WTC11 (cell line): ENCODE results near the gene GNL2. TPM values are rescaled to one million over a fixed set of nuclear protein-coding genes. Genes with fewer than 3 reads are reported as not detected.

Experiments
- ATAC-seq: fragments of 200-7000 bp; cut with Tn5 transposase; 2 replicates; pipeline ENCODE4 v1.10.0; 2021; ENCODE audit warnings: mild to moderate bottlenecking, moderate library complexity
- CTCF ChIA-PET: fragments of 300-600 bp; sonication (Branson Sonifier 250); formaldehyde crosslinking; loops from one replicate; lab custom pipeline; 2021; ENCODE audit warnings: antibody characterized with exemption; lab: Charles Lee
- POLR2A ChIA-PET: fragments of 350-600 bp; sonication (Branson Sonifier 250); formaldehyde crosslinking; loops from one replicate; lab custom pipeline; 2021; ENCODE audit warnings: antibody characterized with exemption; lab: Charles Lee
- DNase-seq: peaks from one replicate; pipeline ENCODE4 v3.0.0; 2021; ENCODE audit warnings: low spot score
- H3K27ac Mint-ChIP-seq: 2 replicates; pipeline ENCODE4 v1.8.0; 2021; ENCODE audit warnings: mixed read lengths
- H3K27me3 Mint-ChIP-seq: 2 replicates; pipeline ENCODE4 v1.8.0; 2021; ENCODE audit warnings: low read depth, mild to moderate bottlenecking, moderate library complexity, mixed read lengths
- H3K36me3 Mint-ChIP-seq: 2 replicates; pipeline ENCODE4 v1.8.0; 2021; ENCODE audit warnings: mixed read lengths
- H3K4me1 Mint-ChIP-seq: 2 replicates; pipeline ENCODE4 v1.8.0; 2022; ENCODE audit warnings: mixed read lengths
- H3K4me3 Mint-ChIP-seq: 2 replicates; pipeline ENCODE4 v1.8.0; 2021; ENCODE audit warnings: mild to moderate bottlenecking, moderate library complexity, mixed read lengths
- H3K9me3 Mint-ChIP-seq: 2 replicates; pipeline ENCODE4 v1.8.0; 2021; ENCODE audit warnings: mixed read lengths
- ARID4B ChIP-seq: sonication (generic); formaldehyde crosslinking; IDR thresholded peaks from 2 replicates; pipeline ENCODE4 v1.8.0; 2023; ENCODE audit warnings: missing genetic modification reagents, mild to moderate bottlenecking, borderline replicate concordance
- ATF1 ChIP-seq: sonication (generic); formaldehyde crosslinking; IDR thresholded peaks from 2 replicates; pipeline ENCODE4 v1.8.1; 2023; ENCODE audit warnings: mild to moderate bottlenecking, moderate library complexity, missing genetic modification reagents
- EMX1 ChIP-seq: fragments of 250-450 bp; sonication (Bioruptor Pico); IDR thresholded peaks from 2 replicates; pipeline ENCODE4 v1.8.0; 2021; ENCODE audit warnings: mild to moderate bottlenecking
- GABPB1 ChIP-seq: sonication (generic); formaldehyde crosslinking; IDR thresholded peaks from 2 replicates; pipeline ENCODE4 v1.8.1; 2023; ENCODE audit warnings: mild to moderate bottlenecking, missing genetic modification reagents
- JUN ChIP-seq: sonication (generic); formaldehyde crosslinking; IDR thresholded peaks from 2 replicates; pipeline ENCODE4 v1.8.0; 2023; ENCODE audit warnings: mild to moderate bottlenecking, missing genetic modification reagents
- PRRX2 ChIP-seq: fragments of 250-450 bp; sonication (Bioruptor Pico); IDR thresholded peaks from 2 replicates; pipeline ENCODE4 v1.8.0; 2021; ENCODE audit warnings: mild to moderate bottlenecking
- RORB ChIP-seq: fragments of 250-450 bp; sonication (Bioruptor Pico); IDR thresholded peaks from 2 replicates; pipeline ENCODE4 v1.9.0; 2021; ENCODE audit warnings: mild to moderate bottlenecking
- USF1 ChIP-seq: sonication (generic); formaldehyde crosslinking; IDR thresholded peaks from 2 replicates; pipeline ENCODE4 v1.8.0; 2022; ENCODE audit warnings: mild to moderate bottlenecking, missing genetic modification reagents
- ZMAT4 ChIP-seq: fragments of 250-450 bp; sonication (Bioruptor Pico); IDR thresholded peaks from 2 replicates; pipeline ENCODE4 v1.9.0; 2021; ENCODE audit warnings: mild to moderate bottlenecking
- ZNF121 ChIP-seq: sonication (generic); formaldehyde crosslinking; IDR thresholded peaks from 2 replicates; pipeline ENCODE4 v1.8.0; 2023; ENCODE audit warnings: missing genetic modification reagents
- ZNF396 ChIP-seq: fragments of 250-450 bp; sonication (Bioruptor Pico); IDR thresholded peaks from 2 replicates; pipeline ENCODE4 v1.8.0; 2021; ENCODE audit warnings: mild to moderate bottlenecking, moderate library complexity, borderline replicate concordance
- ZNF423 ChIP-seq: fragments of 250-450 bp; sonication (Bioruptor Pico); IDR thresholded peaks from 2 replicates; pipeline ENCODE4 v2.1.2; 2022; ENCODE audit warnings: mild to moderate bottlenecking, moderate library complexity
- ZNF532 ChIP-seq: fragments of 250-450 bp; sonication (Bioruptor Pico); IDR thresholded peaks from 2 replicates; pipeline ENCODE4 v1.9.0; 2021; ENCODE audit warnings: mild to moderate bottlenecking, borderline replicate concordance
- ZNF671 ChIP-seq: fragments of 250-450 bp; sonication (Bioruptor Pico); IDR thresholded peaks from 2 replicates; pipeline ENCODE4 v1.8.0; 2021; ENCODE audit warnings: mild to moderate bottlenecking
- total RNA-seq: library from RNA; stranded (reverse); gene quantifications from 3 replicates; pipeline ENCODE4 v1.2.3, GENCODE V29; 2021
- TF ChIP-seq, protein P1 (sequence below): fragments of 250-450 bp; sonication (Bioruptor Pico); IDR thresholded peaks from 2 replicates; pipeline ENCODE4 v1.9.0; 2021; ENCODE audit warnings: mild to moderate bottlenecking
- TF ChIP-seq, protein P2 (sequence below): sonication (generic); formaldehyde crosslinking; IDR thresholded peaks from 2 replicates; pipeline ENCODE4 v1.8.1; 2022; ENCODE audit warnings: low read depth, mild to moderate bottlenecking, moderate library complexity, missing genetic modification reagents, borderline replicate concordance
- TF ChIP-seq, protein P3 (sequence below): fragments of 250-450 bp; sonication (Bioruptor Pico); IDR thresholded peaks from 2 replicates; pipeline ENCODE4 v2.1.2; 2022; ENCODE audit warnings: mild to moderate bottlenecking, moderate library complexity

The GNL2 gene
- total RNA-seq, 1 experiment from 2014 or later = 92.8 TPM

GRCh38 chr1:37606481-37607263 is 10.9 kb upstream of the GNL2 start (continued):
- TF ChIP-seq, protein P1, sequence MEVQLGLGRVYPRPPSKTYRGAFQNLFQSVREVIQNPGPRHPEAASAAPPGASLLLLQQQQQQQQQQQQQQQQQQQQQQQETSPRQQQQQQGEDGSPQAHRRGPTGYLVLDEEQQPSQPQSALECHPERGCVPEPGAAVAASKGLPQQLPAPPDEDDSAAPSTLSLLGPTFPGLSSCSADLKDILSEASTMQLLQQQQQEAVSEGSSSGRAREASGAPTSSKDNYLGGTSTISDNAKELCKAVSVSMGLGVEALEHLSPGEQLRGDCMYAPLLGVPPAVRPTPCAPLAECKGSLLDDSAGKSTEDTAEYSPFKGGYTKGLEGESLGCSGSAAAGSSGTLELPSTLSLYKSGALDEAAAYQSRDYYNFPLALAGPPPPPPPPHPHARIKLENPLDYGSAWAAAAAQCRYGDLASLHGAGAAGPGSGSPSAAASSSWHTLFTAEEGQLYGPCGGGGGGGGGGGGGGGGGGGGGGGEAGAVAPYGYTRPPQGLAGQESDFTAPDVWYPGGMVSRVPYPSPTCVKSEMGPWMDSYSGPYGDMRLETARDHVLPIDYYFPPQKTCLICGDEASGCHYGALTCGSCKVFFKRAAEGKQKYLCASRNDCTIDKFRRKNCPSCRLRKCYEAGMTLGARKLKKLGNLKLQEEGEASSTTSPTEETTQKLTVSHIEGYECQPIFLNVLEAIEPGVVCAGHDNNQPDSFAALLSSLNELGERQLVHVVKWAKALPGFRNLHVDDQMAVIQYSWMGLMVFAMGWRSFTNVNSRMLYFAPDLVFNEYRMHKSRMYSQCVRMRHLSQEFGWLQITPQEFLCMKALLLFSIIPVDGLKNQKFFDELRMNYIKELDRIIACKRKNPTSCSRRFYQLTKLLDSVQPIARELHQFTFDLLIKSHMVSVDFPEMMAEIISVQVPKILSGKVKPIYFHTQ = no peak
- no peak for TF ChIP-seq ZNF423 (CRISPR knock-in tag)
- TF ChIP-seq GABPB1 (CRISPR knock-in tag) = no peak
- TF ChIP-seq ATF1 (CRISPR knock-in tag) = no peak
- no peak for TF ChIP-seq ZNF532 (CRISPR knock-in tag)
- TF ChIP-seq, all 79 proteins: peak for 0

- POLR2A ChIA-PET = interaction anchor here (0.5 kb wide), 1 partner anchor 126 kb away, joined by 3 read pairs; no protein-coding TSS in a partner anchor
- Mint-ChIP-seq H3K4me1 (no peaks in the 10 kb centered on the region), H3K36me3 (no peaks in the 10 kb centered on the region), H3K4me3 (no peak overlapping the region), H3K27me3 (peaks cover 7% of the 10 kb centered on the region), H3K27ac (no peak overlapping the region), H3K9me3 (no peaks in the 10 kb centered on the region)
- CTCF ChIA-PET = interaction anchor here (0.6 to 4.1 kb wide), 8 partner anchors 10 to 1889 kb away, joined by 3 to 87 read pairs (median 4); partner anchors contain the start of genes CDCA8, DNALI1 and GNL2
- ATAC-seq (no peak), DNase-seq (no peak)
- no peak for TF ChIP-seq ARID4B (CRISPR knock-in tag)
- TF ChIP-seq JUN (CRISPR knock-in tag) = no peak
- TF ChIP-seq, protein P2, sequence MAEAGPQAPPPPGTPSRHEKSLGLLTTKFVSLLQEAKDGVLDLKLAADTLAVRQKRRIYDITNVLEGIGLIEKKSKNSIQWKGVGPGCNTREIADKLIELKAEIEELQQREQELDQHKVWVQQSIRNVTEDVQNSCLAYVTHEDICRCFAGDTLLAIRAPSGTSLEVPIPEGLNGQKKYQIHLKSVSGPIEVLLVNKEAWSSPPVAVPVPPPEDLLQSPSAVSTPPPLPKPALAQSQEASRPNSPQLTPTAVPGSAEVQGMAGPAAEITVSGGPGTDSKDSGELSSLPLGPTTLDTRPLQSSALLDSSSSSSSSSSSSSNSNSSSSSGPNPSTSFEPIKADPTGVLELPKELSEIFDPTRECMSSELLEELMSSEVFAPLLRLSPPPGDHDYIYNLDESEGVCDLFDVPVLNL (CRISPR knock-in tag) = no peak
- TF ChIP-seq GABPB1 (CRISPR knock-in tag) = no peak
- TF ChIP-seq RORB (CRISPR knock-in tag) = no peak
- TF ChIP-seq, protein P3, sequence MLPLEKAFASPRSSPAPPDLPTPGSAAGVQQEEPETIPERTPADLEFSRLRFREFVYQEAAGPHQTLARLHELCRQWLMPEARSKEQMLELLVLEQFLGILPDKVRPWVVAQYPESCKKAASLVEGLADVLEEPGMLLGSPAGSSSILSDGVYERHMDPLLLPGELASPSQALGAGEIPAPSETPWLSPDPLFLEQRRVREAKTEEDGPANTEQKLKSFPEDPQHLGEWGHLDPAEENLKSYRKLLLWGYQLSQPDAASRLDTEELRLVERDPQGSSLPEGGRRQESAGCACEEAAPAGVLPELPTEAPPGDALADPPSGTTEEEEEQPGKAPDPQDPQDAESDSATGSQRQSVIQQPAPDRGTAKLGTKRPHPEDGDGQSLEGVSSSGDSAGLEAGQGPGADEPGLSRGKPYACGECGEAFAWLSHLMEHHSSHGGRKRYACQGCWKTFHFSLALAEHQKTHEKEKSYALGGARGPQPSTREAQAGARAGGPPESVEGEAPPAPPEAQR = no peak
- TF ChIP-seq ZMAT4 (CRISPR knock-in tag) = no peak
- TF ChIP-seq ZNF121 = no peak
- no peak for TF ChIP-seq EMX1 (CRISPR knock-in tag)
- TF ChIP-seq ZNF671 = no peak
- no peak for TF ChIP-seq PRRX2
- no peak for TF ChIP-seq ZNF396 (CRISPR knock-in tag)
- TF ChIP-seq USF1 (CRISPR knock-in tag) = no peak
These were observed 10.2 kb upstream of the GNL2 start for GRCh38 chr1:37605806-37606474.
